Heart left ventricle (tissue), 13 donors: Measurements from ENCODE around the gene BTBD16.

Source experiments
- POLR2A ChIP-seq, 2 donors: fragments of 450-650 bp; IDR thresholded peaks; one replicate each; pipeline ENCODE4 v1.6.1; 2017; ENCODE audit warnings: antibody characterized with exemption in 2 of 2, mild to moderate bottlenecking in 2 of 2, moderate library complexity in 2 of 2
- TF ChIP-seq, protein P1 (sequence below), 12 donors: fragments of 200-600 bp; sonication (generic) in 4 of 12; IDR thresholded peaks; one replicate each; pipeline versions ENCODE4 v1.5.0 to v1.8.0; 2018 to 2022; ENCODE audit warnings: antibody characterized with exemption in 12 of 12, mild to moderate bottlenecking in 5 of 12
- donor health status: ischemic (EF 13 %, LVEDD 7.1; RV severe dilation, severe dysfunction).
- donor health status: DM: no; HTN: yes; CAD: no.
- donor health status: DM: no; HTN: no; CAD: no.
- donor health status: ischemic (EF 25% LVEDD 6.9; RV normal size, moderate dysfunction).
- donor health status: ischemic (EF 25% LVEDD 5.7; RV mildly dilated, moderate dysfunction).
- donor health status: ischemic (EF 35%, LVEDD 5.7; RV mildly dilated, moderate dysfunction).
- donor health status: nonischemic (EF 11% LVEDD 7.7; RV severe dilation, severe dysfunction).
- donor health status: DM: yes; HTN: yes; CAD: no.
- donor health status: PGD.
- donor health status: ischemic (EF 29% LVEDD 5.4; RV normal size, mild dysfunction).
- donor health status: nonischemic (EF 23%, LVEDD 6.1; RV moderate dilation, normal function).

DNA sequence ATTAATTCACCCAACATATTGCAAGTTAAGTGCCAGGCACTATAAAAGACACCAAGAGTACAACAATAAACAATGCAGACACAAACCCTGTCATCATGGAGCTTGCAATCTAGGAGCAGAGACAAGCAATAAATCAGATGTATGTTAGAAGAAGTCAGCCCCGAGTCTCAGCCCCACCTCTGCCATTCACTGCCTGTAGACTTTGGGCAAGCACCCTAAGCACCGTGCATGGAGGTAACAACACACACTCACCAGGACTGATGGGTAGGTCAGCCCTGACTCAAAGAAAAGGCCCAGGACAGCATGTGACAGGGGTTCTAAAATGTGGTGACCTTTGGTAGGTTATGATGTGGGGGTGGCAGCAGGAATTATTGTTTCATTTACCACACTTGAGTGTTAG is 54.1 kb downstream of the BTBD16 start:
- TF ChIP-seq, protein P1, sequence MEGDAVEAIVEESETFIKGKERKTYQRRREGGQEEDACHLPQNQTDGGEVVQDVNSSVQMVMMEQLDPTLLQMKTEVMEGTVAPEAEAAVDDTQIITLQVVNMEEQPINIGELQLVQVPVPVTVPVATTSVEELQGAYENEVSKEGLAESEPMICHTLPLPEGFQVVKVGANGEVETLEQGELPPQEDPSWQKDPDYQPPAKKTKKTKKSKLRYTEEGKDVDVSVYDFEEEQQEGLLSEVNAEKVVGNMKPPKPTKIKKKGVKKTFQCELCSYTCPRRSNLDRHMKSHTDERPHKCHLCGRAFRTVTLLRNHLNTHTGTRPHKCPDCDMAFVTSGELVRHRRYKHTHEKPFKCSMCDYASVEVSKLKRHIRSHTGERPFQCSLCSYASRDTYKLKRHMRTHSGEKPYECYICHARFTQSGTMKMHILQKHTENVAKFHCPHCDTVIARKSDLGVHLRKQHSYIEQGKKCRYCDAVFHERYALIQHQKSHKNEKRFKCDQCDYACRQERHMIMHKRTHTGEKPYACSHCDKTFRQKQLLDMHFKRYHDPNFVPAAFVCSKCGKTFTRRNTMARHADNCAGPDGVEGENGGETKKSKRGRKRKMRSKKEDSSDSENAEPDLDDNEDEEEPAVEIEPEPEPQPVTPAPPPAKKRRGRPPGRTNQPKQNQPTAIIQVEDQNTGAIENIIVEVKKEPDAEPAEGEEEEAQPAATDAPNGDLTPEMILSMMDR (IDR thresholded peaks at IDR 0.05) = no peak
- no peak for TF ChIP-seq POLR2A (IDR thresholded peaks at IDR 0.05)
